NCI-H146 (cell line): Measurements from ENCODE around the gene LMO1.

Experiments
- DNase-seq: peaks from one replicate; lab custom pipeline; 2025; lab: John Stamatoyannopoulos, UW

LMO1 gene

DNA sequence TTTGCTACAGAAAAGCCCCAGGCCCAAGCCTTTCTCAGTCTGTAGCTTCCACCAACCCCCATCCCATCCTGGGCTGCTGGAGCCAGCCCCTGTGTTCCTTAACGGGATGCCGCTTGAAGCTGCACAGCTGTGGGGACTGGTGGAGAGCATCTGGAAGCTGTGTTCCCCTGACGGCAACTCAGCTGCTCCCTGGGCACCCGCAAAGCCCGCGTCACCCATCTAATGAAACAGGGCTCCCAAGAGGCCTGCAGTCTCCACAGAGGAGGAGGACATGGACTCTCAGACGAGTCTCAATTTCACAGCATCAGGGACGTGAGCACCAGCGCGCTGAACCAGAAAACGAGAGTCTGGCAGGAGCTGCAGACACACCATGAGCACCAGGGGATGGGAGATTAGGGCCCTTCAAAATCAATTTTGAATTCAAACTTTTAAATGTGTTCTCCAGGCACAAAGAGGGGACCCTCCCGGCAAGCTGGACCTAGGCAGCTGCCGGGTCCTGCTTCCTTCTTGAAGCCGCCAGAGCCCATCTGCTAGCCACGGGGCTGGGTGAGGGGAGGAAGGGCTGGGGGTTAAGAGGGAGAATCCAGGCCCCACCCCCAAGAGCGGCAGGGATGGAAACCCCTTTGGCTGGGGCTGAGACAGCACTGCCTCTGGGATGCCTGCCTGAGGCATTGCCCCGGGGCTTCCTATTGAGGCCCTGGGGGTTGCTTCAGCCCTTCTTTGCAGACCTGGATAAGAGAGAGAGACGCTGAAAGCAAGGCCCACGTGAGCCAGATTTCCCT, 21.0 kb downstream of the LMO1 start:
- peak; percentile 36 for DNase-seq

- no peak for DNase-seq
These were observed 21.6 kb downstream of the LMO1 start for GRCh38 chr11:8242118-8242475.

- no peak for DNase-seq
These were observed 22.1 kb downstream of the LMO1 start for GRCh38 chr11:8241373-8242117.

DNA sequence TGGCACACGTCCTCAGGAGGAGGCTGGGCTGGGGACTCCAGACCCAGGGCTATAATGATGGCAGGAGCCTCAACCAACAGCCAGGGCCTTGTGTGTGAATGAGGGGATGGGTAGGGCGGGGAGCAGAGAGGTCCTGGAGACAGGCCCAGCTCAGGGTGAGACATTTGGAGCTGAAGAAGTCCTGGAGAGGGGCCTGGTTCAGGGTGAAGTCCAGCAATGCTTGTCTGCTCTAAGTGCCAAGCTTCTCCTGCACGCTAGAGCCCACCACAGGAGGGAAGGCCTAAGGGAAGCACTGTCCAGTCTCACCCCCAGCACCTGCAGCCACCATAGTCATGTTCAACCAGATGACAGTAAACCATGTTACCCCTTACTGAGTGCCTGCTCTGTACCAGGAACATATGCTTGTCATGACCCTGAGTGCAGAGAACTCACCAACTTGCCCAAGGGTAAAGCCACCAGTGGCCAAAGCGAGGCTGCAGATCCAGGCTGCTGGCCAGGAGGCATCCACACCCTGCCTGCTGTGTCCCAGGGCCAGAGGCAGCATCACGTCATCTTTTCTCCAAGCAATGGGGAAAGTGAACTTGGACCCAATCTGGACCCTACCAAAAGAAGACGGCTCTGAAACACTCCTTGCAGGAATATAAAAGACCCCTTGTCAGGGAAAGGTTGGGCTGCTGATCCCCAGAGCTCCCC, 24.0 kb downstream of the LMO1 start:
- DNase-seq: no peak

GRCh38 chr11:8239040-8239439, 24.6 kb downstream of the LMO1 start:
- DNase-seq: no peak

GRCh38 chr11:8237453-8237852, 26.2 kb downstream of the LMO1 start:
- no peak for DNase-seq

DNA sequence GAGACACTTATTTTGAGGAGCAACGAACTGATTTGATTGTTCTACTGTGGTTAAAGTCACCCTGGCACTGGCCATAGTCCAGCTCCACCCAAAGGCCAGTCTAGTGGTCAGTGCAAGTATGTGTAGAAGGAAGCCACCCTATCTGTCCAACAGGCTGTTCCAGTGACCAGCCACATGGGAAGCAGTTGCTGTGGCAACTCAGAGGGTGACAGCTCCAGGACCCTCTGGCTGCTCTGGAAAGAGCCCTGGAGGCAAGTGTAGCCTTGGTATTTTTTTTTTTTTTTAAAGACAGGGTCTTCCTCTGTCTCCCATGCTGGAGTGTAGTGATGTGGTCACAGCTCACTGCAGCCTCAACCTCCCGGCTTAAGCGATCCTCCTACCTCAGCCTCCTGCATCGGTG, 27.8 kb downstream of the LMO1 start:
- DNase-seq: no peak

DNA sequence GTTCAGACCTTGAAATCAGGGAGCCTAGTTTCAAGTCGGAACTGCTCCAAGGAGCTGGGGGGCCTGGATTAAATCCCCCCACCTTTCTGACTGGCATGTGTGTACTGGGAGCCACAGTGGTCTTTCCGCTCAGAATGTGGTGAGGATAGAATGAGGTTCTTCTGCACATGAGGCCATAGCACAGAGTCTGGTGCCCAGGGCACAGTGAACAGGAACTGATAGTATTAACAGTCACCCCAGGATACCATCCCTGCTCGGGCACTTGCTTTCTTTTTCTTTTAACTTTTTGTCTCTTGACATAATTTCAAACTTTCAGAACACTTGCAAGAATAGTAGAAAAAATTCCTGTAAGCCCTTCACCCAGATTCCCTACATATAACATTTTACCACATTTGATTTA, 28.8 kb downstream of the LMO1 start:
- no peak for DNase-seq

DNA sequence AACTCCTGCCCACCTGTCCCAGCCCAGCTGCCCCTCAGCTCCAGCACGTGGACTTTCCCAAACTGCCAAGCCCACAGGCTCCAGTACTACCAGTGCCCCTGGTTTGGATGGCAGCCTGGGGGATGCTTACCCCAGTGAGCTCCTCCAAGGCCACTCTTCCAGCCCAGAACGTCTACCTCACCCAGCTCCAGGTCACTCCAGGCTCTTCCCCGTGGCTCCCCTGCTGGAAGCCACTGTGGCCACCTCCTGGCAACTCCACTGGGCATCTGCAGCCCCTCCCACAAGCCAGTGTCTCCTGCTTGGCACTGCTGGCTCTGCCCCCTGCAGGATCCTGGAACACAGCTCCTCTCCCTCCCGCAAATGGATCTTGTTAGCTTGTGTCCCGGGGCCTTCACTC, 29.3 kb downstream of the LMO1 start:
- DNase-seq: no peak

DNA sequence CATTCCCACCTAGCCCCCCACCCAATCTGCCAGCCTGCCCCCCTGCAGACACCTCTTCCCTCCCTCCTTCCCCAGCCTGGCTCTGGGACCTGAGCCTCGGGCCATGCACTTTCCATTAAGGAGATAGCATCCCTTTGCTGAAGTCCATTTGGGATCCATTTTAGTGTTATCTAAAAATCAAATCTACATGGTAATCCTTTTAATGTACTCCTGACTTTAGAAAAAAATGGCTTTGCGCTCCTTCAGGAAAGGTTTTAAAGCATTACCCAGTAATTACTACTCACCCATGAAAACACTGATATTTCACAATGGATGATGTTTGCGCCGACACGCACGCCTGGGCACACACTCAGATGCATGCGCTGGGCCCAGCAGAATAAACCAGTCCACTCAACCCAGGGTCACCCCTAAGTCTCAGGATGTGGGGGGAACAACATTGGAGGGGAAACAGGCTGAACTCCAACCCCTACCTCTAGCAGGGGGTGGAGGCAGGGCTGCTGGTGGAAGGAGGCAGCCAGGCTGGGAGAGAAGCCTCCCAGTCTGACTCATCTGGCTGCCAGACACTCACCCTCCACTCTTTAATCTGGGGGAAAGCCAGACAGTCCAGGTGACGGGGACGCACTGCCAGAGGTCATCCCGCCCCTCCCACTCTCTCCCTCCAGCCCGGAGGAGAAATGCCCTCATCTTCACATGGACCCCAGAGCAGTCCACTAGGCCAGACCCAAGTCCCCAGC, 29.8 kb downstream of the LMO1 start:
- no peak for DNase-seq

GRCh38 chr11:8232849-8233606, 30.6 kb downstream of the LMO1 start:
- DNase-seq: no peak

- no peak for DNase-seq
These were observed 31.3 kb downstream of the LMO1 start for GRCh38 chr11:8232414-8232813.

- DNase-seq: no peak
These were observed 31.7 kb downstream of the LMO1 start for GRCh38 chr11:8231979-8232378.

GRCh38 chr11:8230921-8231847, 32.5 kb downstream of the LMO1 start:
- no peak for DNase-seq

- DNase-seq: no peak
These were observed 33.4 kb downstream of the LMO1 start for GRCh38 chr11:8230178-8230859.

DNA sequence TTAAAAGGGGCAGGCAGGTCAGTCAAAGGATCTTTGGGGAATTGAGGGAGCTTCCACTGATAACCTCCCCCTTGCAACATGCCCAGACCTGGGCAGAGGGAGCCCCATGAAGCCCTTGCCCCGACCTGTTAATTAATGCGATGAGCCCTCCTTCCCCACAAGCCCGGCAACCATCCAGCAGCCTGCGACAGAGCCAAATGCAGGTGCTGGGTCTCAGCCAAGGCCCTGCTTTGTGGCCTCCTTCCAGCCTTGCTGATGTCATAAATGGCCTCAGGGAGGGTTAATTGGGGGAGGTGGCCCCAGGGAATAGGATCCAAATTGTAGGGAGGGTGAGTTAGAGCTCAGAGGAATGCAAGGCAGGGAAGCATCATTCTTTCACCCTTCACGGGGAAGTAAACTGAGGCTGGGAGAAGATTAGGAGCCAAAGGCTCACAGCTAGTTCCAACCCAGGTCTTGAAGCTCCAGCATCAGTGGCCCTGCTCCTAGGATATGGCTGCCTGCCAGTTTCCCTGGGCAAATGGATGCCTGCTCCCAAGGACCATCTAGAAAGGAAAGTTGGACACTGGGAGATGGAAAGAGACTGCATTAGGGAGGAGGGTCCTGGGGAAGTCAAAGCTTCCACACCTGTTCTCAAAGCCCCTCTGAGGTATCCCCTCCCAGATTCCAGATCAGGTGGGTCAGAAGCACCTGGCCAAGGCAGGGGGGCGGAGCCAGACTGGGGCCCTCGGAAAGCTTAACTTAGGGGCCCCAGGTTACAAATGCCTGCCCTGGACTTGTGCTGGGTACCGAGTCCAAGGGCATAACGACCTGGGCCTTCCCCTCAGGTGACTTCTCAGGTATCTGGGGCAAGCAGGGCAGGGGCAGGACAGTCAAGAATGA, 34.1 kb downstream of the LMO1 start:
- peak; percentile 44 for DNase-seq

DNA sequence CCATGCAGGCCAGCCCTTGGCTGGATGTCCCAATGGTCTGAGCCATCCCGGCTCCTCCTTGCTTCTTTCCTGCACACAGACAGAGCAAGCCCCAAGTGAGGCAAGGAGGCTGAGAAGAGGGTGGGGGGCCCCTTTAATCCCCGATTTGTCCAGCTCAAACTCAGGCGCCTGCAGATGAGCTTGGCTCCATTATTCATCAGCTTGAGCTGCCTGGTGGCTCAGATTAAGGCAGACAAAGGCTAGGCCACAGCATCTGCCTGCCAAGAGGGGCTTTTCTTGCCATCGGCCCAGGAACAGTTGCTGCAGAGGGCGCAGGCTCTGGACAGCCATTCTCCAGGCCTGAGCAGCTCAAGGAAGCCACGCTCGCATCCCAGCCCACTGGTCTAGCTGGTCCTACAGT, 35.4 kb downstream of the LMO1 start:
- DNase-seq: no peak

GRCh38 chr11:8227156-8228152, 36.2 kb downstream of the LMO1 start:
- no peak for DNase-seq
